ENCODE results near the gene EXD3. TPM values are rescaled to one million over a fixed set of nuclear protein-coding genes. Genes with fewer than 3 reads are reported as not detected.
"Not testable (repeated sequence)": the region's sequence is repeated elsewhere in the genome, so short reads cannot be mapped to it uniquely, and the experiment has no call there.

EXD3 gene
- total RNA-seq, 1 donor from 2014 or later = 8.6 TPM

- no peak overlapping the region for H3K4me3 ChIP-seq (ENCODE audit: low read depth, low read length)
- no peak for TF ChIP-seq CTCF (IDR thresholded peaks at IDR 0.05; ENCODE audit: insufficient read depth, low read length, poor library complexity, severe bottlenecking)
- peaks cover 5% of the 10 kb centered on the region for H3K27me3 ChIP-seq (ENCODE audit: control insufficient read depth, insufficient read depth, low read length)
- H3K36me3 ChIP-seq (ENCODE audit: control insufficient read depth, insufficient read depth, low read length) = no peaks in the 10 kb centered on the region
- DNase-seq (ENCODE audit: low read depth) = no peak
Measured at GRCh38 chr9:137387114-137387890, 35.7 kb downstream of the EXD3 start.

GRCh38 chr9:137386507-137387113, 36.4 kb downstream of the EXD3 start:
- not testable (repeated sequence) for H3K4me3 ChIP-seq (ENCODE audit: low read depth, low read length); H3K27me3 ChIP-seq (ENCODE audit: control insufficient read depth, insufficient read depth, low read length); DNase-seq (ENCODE audit: low read depth); H3K36me3 ChIP-seq (ENCODE audit: control insufficient read depth, insufficient read depth, low read length)

- Histone ChIP-seq H3K4me3 (ENCODE audit: low read depth, low read length) (no peak overlapping the region), H3K27me3 (ENCODE audit: control insufficient read depth, insufficient read depth, low read length) (peaks cover 5% of the 10 kb centered on the region), H3K36me3 (ENCODE audit: control insufficient read depth, insufficient read depth, low read length) (no peaks in the 10 kb centered on the region)
- no peak for TF ChIP-seq CTCF (IDR thresholded peaks at IDR 0.05; ENCODE audit: insufficient read depth, low read length, poor library complexity, severe bottlenecking)
- DNase-seq (ENCODE audit: low read depth) = no peak
Measured at GRCh38 chr9:137385061-137385655, 37.8 kb downstream of the EXD3 start.

- Histone ChIP-seq H3K36me3 (ENCODE audit: control insufficient read depth, insufficient read depth, low read length) (no peaks in the 10 kb centered on the region), H3K4me3 (ENCODE audit: low read depth, low read length) (no peak overlapping the region), H3K27me3 (ENCODE audit: control insufficient read depth, insufficient read depth, low read length) (peaks cover 4% of the 10 kb centered on the region)
- no peak for DNase-seq (ENCODE audit: low read depth)
- TF ChIP-seq CTCF (IDR thresholded peaks at IDR 0.05; ENCODE audit: insufficient read depth, low read length, poor library complexity, severe bottlenecking) = no peak
Measured at GRCh38 chr9:137383784-137384756, 38.9 kb downstream of the EXD3 start.

- no peaks in the 10 kb centered on the region for H3K36me3 ChIP-seq (ENCODE audit: control insufficient read depth, insufficient read depth, low read length)
- no peak overlapping the region for H3K4me3 ChIP-seq (ENCODE audit: low read depth, low read length)
- DNase-seq (ENCODE audit: low read depth) = no peak
- no peaks in the 10 kb centered on the region for H3K27me3 ChIP-seq (ENCODE audit: control insufficient read depth, insufficient read depth, low read length)
- TF ChIP-seq CTCF (IDR thresholded peaks at IDR 0.05; ENCODE audit: insufficient read depth, low read length, poor library complexity, severe bottlenecking) = no peak
Measured at GRCh38 chr9:137383081-137383783, 39.7 kb downstream of the EXD3 start.
